ENCODE data around the gene CES3. TPM values are rescaled to one million over a fixed set of nuclear protein-coding genes. Genes with fewer than 3 reads are reported as not detected.

CES3 gene
- total and polyA plus RNA-seq, 9 of the 15 experiments (the other 6 are each of a cell fraction or from before 2014, with no cell fraction given): 0.06 to 2.2 (median 0.68) TPM

GRCh38 chr16:66977341-66978113 lies 16.5 kb downstream of the CES3 start (continued):
- TF ChIP-seq ARHGAP35 (IDR thresholded peaks at IDR 0.05; ENCODE audit: partially characterized antibody) (no peak), ZNF740 (CRISPR knock-in tag; IDR thresholded peaks at IDR 0.05) (peak; percentile 74), ZNF740 (tag; IDR thresholded peaks at IDR 0.05) (0 out of 4 replicates have a peak, but pooled peaks of 1 of the 2 experiments have one; percentile 27), TFAP4 (CRISPR knock-in tag; IDR thresholded peaks at IDR 0.05; ENCODE audit: borderline replicate concordance) (peak; percentile 57; the same call in 1 of the 2 replicates), TBL1XR1 (IDR thresholded peaks at IDR 0.05; ENCODE audit: low read length in 2 of 2) (no peak), RUNX1 (IDR thresholded peaks at IDR 0.05; ENCODE audit: low read depth) (0 out of 2 replicates have a peak, but pooled peaks have one; percentile 29), SRSF7 (optimal IDR thresholded peaks at IDR 0.05; ENCODE audit: low read depth, low read length) (no peak), CBFA2T2 (conservative IDR thresholded peaks at IDR 0.05) (no peak), CTBP1 (IDR thresholded peaks at IDR 0.05; ENCODE audit: borderline replicate concordance) (peak; percentile 89), STAG1 (CRISPR knock-in tag; IDR thresholded peaks at IDR 0.05; ENCODE audit: borderline replicate concordance) (peak; percentile 96), ARID1B (IDR thresholded peaks at IDR 0.05) (no peak), RCOR1 (IDR thresholded peaks at IDR 0.05; ENCODE audit: borderline replicate concordance in 1 of 2, low read depth in 2 of 2, low read length in 2 of 2) (peak in 1 of 2 experiments; percentile 71; a peak in 2 of 4 replicates), ZNF282 (CRISPR knock-in tag; IDR thresholded peaks at IDR 0.05) (no peak)
- TF ChIP-seq, protein P1, sequence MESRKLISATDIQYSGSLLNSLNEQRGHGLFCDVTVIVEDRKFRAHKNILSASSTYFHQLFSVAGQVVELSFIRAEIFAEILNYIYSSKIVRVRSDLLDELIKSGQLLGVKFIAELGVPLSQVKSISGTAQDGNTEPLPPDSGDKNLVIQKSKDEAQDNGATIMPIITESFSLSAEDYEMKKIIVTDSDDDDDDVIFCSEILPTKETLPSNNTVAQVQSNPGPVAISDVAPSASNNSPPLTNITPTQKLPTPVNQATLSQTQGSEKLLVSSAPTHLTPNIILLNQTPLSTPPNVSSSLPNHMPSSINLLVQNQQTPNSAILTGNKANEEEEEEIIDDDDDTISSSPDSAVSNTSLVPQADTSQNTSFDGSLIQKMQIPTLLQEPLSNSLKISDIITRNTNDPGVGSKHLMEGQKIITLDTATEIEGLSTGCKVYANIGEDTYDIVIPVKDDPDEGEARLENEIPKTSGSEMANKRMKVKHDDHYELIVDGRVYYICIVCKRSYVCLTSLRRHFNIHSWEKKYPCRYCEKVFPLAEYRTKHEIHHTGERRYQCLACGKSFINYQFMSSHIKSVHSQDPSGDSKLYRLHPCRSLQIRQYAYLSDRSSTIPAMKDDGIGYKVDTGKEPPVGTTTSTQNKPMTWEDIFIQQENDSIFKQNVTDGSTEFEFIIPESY (CRISPR knock-in tag; IDR thresholded peaks at IDR 0.05): peak; percentile 79
- TF ChIP-seq, protein P2, sequence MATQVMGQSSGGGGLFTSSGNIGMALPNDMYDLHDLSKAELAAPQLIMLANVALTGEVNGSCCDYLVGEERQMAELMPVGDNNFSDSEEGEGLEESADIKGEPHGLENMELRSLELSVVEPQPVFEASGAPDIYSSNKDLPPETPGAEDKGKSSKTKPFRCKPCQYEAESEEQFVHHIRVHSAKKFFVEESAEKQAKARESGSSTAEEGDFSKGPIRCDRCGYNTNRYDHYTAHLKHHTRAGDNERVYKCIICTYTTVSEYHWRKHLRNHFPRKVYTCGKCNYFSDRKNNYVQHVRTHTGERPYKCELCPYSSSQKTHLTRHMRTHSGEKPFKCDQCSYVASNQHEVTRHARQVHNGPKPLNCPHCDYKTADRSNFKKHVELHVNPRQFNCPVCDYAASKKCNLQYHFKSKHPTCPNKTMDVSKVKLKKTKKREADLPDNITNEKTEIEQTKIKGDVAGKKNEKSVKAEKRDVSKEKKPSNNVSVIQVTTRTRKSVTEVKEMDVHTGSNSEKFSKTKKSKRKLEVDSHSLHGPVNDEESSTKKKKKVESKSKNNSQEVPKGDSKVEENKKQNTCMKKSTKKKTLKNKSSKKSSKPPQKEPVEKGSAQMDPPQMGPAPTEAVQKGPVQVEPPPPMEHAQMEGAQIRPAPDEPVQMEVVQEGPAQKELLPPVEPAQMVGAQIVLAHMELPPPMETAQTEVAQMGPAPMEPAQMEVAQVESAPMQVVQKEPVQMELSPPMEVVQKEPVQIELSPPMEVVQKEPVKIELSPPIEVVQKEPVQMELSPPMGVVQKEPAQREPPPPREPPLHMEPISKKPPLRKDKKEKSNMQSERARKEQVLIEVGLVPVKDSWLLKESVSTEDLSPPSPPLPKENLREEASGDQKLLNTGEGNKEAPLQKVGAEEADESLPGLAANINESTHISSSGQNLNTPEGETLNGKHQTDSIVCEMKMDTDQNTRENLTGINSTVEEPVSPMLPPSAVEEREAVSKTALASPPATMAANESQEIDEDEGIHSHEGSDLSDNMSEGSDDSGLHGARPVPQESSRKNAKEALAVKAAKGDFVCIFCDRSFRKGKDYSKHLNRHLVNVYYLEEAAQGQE (IDR thresholded peaks at IDR 0.05; ENCODE audit: borderline replicate concordance): peak; percentile 93
- TF ChIP-seq, protein P2 (CRISPR knock-in tag; IDR thresholded peaks at IDR 0.05; ENCODE audit: low read depth): 0 out of 2 replicates have a peak, but pooled peaks have one; percentile 20

All from K562 (cell line).